HAP-1 (cell line): ENCODE measurements around the gene PBX2.

Source experiments
- DNase-seq, 2 experiments: peaks; one replicate each; pipeline ENCODE4 v3.0.0-alpha.2; 2016 to 2020; ENCODE audit warnings: low spot score in 2 of 2
- H3K27me3 ChIP-seq: fragments of 250-450 bp; sonication (Bioruptor Pico); 2 replicates; pipeline ENCODE4 v1.5.1; 2020; ENCODE audit warnings: low read depth, mild to moderate bottlenecking, moderate library complexity
- H3K36me3 ChIP-seq: fragments of 250-450 bp; sonication (Bioruptor Pico); replicated peaks from 2 replicates; pipeline ENCODE4 v1.5.1; 2020; ENCODE audit warnings: mild to moderate bottlenecking
- H3K4me1 ChIP-seq: fragments of 250-450 bp; sonication (Bioruptor Pico); 2 replicates; pipeline ENCODE4 v1.5.1; 2020; ENCODE audit warnings: mild to moderate bottlenecking
- H3K4me3 ChIP-seq: fragments of 250-450 bp; sonication (Bioruptor Pico); 2 replicates; pipeline ENCODE4 v1.5.1; 2020; ENCODE audit warnings: mild to moderate bottlenecking, moderate library complexity
- H3K9me3 ChIP-seq: fragments of 250-450 bp; sonication (Bioruptor Pico); 2 replicates; pipeline ENCODE4 v1.5.1; 2020; ENCODE audit warnings: mild to moderate bottlenecking, moderate library complexity
- in situ Hi-C: fragments of 300-500 bp; cut with MboI; formaldehyde crosslinking; loops from 3 replicates; pipeline ENCODE4 v1.14.3; 2020; ENCODE audit warnings: low sequenced_read_pairs, inconsistent platforms, mixed read lengths

PBX2 gene

DNA sequence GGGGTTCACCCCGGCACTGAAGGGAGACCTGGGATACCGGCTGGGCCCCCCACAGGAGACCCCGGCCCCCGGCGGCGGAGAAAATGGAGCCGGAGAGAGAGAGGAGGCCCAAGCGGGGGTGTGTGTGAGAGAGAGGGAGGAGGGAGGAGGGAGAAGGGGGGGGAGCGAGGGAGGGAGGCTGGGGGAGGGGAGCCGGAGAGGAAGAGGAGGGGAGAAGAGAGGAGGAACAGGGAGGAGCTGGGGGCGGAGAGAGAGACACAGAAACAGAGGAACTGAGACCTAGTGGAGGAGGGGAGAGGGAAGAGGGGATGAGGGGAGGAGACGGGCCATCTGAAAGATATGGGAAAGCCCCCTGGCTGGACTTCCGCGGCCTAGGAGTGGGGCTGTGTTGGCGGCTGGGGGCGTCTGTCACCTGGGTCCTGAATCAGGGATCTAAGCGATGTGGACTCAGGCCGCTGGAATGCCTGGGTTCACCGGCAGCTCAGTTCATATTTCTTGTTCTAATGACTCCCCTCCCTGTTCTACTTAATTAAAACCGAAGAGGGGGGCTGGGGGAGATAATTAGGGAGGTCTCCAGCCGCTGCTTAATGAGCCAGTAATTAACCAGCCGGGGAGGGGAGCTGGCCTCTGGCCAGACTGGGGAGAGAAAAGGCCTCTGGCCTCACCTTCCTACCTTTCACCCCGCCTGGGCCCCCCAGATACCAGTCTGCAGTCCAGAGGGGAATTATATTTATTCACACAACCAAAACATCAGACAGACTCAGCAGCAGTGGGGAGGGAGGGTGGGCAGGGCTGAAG, at the start of gene PBX2:
Gene PBX2 (minus strand): TSS at position 149 of the 798 bp plus-strand sequence. CDS start 287 bp downstream, outside the sequence.
- no peaks in the 10 kb centered on the region for H3K9me3 ChIP-seq
- H3K4me1 ChIP-seq = peaks cover 10% of the 10 kb centered on the region; the same call in 1 of the 2 replicates
- H3K36me3 ChIP-seq = peaks cover 27% of the 10 kb centered on the region
- peak within 1 kb of the TSS; percentile 52 for H3K4me3 ChIP-seq
- peak; percentile 92 to 96 for DNase-seq
- no peaks in the 10 kb centered on the region for H3K27me3 ChIP-seq
- in situ Hi-C loops = no loop called here

GRCh38 chr6:32239462-32239861, 49.5 kb upstream of the PBX2 start:
- Histone ChIP-seq H3K36me3 (no peaks in the 10 kb centered on the region), H3K9me3 (no peaks in the 10 kb centered on the region), H3K27me3 (no peaks in the 10 kb centered on the region), H3K4me3 (no peak overlapping the region), H3K4me1 (no peaks in the 10 kb centered on the region)
- DNase-seq = no peak
- in situ Hi-C loops = loop anchor here (25.0 kb wide), 1 partner anchor 548 kb away; no protein-coding TSS in a partner anchor

DNA sequence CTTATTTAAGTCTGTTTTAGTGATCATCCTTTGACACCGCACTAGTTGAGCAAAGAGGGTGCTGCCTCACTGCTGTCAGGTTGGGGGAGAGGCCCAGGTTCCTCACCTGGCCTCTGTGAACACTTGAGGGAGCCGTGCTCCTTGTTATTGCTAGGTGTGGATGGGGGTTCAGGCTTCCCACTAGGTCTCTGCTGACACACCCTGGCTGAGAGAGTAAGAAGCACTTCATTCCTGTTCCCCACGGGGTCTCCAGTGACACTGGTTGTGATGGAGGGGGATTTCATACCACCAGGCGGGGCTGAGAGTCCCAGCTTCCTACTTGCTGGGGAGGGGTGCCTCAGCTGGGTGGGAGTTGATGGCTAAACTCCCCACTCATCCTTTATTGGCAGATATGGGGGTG, 44.9 kb upstream of the PBX2 start:
- DNase-seq = no peak
- no peaks in the 10 kb centered on the region for H3K36me3 ChIP-seq
- in situ Hi-C loops = loop anchor here (25.0 kb wide), 1 partner anchor 552 kb away; no protein-coding TSS in a partner anchor
- H3K4me3 ChIP-seq = no peak overlapping the region
- no peaks in the 10 kb centered on the region for H3K4me1 ChIP-seq
- H3K27me3 ChIP-seq = no peaks in the 10 kb centered on the region
- no peaks in the 10 kb centered on the region for H3K9me3 ChIP-seq

DNA sequence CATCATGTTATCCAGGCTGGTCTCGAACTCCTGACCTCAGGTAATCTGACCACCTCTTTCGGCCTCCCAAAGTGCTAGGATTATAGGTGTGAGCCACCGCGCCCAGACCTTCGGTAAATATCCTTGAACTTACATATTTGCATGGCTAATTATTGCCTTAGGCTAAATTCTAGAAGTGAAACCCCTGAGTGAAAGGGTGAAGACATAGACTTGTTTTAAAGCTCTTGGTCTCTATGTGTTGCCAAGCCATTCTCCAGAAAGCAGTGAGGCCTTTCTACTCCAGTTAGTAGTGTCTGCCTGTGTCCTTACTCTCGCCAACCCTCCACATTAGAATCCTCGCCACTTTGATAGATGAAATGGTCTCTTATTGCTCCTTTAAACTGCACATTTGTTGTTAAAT, 36.4 kb upstream of the PBX2 start:
- in situ Hi-C loops = loop anchor here (25.0 kb wide), 1 partner anchor 561 kb away; no protein-coding TSS in a partner anchor

DNA sequence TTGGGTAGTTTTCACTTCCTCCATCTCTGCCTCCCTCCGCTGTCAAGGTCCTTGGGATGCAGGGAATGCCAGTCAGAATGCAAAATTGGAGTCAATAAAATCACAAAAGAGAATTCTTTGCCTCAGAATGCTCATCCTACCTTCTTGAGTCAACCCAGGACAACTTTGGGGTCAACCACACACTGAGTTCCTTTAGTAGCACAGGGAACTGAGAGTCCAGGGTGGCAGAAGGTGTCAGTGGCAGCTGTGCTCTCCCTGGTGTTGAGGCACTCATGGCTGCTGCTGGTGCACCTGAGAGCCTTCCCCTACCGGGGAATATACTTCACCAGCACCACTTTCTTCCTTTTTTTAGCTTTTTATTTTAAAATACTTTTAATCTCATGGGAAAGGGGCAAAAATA, 34.7 kb upstream of the PBX2 start:
- H3K36me3 ChIP-seq = no peaks in the 10 kb centered on the region
- H3K4me3 ChIP-seq = no peak overlapping the region
- H3K4me1 ChIP-seq = no peaks in the 10 kb centered on the region
- DNase-seq = no peak
- in situ Hi-C loops = loop anchor here (25.0 kb wide), 1 partner anchor 563 kb away; no protein-coding TSS in a partner anchor
- no peaks in the 10 kb centered on the region for H3K9me3 ChIP-seq
- H3K27me3 ChIP-seq = peaks cover 8% of the 10 kb centered on the region

More for the DNA sequence above, 36.4 kb upstream of the PBX2 start:
- Histone ChIP-seq H3K36me3 (no peaks in the 10 kb centered on the region), H3K9me3 (no peaks in the 10 kb centered on the region), H3K27me3 (peaks cover 8% of the 10 kb centered on the region), H3K4me3 (no peak overlapping the region), H3K4me1 (no peaks in the 10 kb centered on the region)
- DNase-seq = no peak

DNA sequence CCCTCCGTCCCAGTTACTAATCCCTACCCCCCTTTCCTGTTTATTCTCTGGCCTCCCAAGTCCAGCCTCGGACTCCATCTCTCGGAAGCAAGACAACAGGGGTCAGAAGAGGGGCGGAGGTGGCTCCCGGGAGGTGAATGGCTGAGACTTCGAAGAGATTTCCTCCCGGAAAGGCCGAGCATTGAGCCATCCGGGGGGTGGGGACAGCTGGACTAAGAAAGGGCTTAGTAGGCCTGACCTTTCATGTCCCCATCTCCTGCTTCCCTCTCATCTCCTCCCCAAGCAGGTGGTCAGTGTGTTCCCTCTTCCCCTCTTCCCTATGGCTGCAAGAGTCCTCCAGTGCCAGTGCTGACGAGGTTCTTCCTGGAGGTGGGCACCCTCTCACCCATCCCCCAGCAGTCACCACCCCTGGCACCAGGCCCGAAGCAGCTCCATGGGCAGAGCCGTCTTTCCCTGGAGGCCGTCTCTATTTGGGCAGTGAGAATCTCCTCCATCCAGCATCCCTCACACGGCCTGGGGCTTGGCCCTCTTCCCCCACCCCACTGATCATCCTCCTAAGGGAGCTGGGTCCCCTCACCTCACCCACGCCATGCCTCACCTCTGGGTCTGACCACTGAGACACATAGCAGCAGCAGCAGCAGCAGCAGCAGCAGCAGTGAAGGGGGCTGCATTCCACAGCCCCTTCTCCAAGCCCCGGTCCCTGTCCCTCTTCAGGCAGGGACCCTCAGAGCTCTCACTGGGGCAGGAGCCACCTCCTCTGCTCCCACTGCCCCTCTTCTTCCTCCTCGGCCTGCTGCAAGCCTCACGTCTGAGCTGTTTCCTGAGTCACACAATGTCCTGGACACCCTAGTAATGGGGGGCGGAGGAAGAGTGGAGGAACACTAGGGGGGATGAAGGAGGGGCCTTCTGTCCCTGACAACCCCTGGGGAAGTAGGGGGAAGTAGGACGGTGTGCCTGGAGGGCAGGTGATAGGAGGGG, 33.5 kb upstream of the PBX2 start, which contains the start of gene NOTCH4:
Gene NOTCH4 (minus strand): TSS at position 810 of the 978 bp plus-strand sequence. CDS start 139 bp downstream, at position 671.
- Histone ChIP-seq H3K27me3 (peaks cover 8% of the 10 kb centered on the region), H3K4me3 (no peak within 1 kb of the TSS), H3K9me3 (no peaks in the 10 kb centered on the region), H3K4me1 (no peaks in the 10 kb centered on the region), H3K36me3 (no peaks in the 10 kb centered on the region)
- DNase-seq = no peak
- in situ Hi-C loops = no loop called here

- no peak overlapping the region for H3K4me3 ChIP-seq
- H3K27me3 ChIP-seq = peaks cover 8% of the 10 kb centered on the region
- DNase-seq = no peak
- no peaks in the 10 kb centered on the region for H3K36me3 ChIP-seq
- no peaks in the 10 kb centered on the region for H3K4me1 ChIP-seq
- in situ Hi-C loops = no loop called here
- H3K9me3 ChIP-seq = no peaks in the 10 kb centered on the region
These were observed 32.6 kb upstream of the PBX2 start for GRCh38 chr6:32222333-32223230.

DNA sequence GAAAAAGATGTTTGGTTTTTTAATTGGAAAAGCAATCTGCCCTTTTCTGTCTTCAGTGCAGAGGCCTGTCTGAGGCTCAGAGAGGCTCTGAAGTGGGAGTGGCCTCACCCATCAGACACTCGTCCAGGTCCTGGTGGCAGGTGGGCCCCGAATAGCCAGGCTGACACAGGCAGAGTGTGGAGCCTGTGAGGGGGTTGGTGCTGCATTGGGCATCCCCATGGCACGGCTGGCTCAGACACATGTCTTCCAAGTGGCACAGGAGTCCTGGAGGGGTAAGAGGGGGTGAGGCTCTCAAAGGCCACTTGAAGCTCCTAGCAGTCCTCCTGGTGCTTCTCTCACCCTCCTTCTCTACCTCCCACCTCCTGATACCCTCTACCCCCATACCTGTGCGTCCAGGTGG, 30.0 kb upstream of the PBX2 start:
- in situ Hi-C loops = no loop called here
- no peak overlapping the region for H3K4me3 ChIP-seq
- DNase-seq = no peak

GRCh38 chr6:32218167-32218566, 28.2 kb upstream of the PBX2 start:
- Histone ChIP-seq H3K36me3 (no peaks in the 10 kb centered on the region), H3K4me1 (no peaks in the 10 kb centered on the region), H3K9me3 (no peaks in the 10 kb centered on the region), H3K27me3 (peaks cover 8% of the 10 kb centered on the region), H3K4me3 (no peak overlapping the region)
- in situ Hi-C loops = no loop called here
- DNase-seq = no peak

More for the DNA sequence above, 30.0 kb upstream of the PBX2 start:
- Histone ChIP-seq H3K4me1 (no peaks in the 10 kb centered on the region), H3K9me3 (no peaks in the 10 kb centered on the region), H3K27me3 (peaks cover 8% of the 10 kb centered on the region), H3K36me3 (no peaks in the 10 kb centered on the region)

GRCh38 chr6:32216998-32217397, 27.0 kb upstream of the PBX2 start:
- Histone ChIP-seq H3K27me3 (peaks cover 5% of the 10 kb centered on the region), H3K36me3 (no peaks in the 10 kb centered on the region), H3K9me3 (no peaks in the 10 kb centered on the region), H3K4me3 (no peak overlapping the region), H3K4me1 (no peaks in the 10 kb centered on the region)
- no peak for DNase-seq
- in situ Hi-C loops = no loop called here

- in situ Hi-C loops = no loop called here
- DNase-seq = no peak
- Histone ChIP-seq H3K4me3 (no peak overlapping the region), H3K4me1 (no peaks in the 10 kb centered on the region), H3K9me3 (no peaks in the 10 kb centered on the region), H3K27me3 (no peaks in the 10 kb centered on the region), H3K36me3 (no peaks in the 10 kb centered on the region)
These were observed 26.3 kb upstream of the PBX2 start for GRCh38 chr6:32216285-32216684.

GRCh38 chr6:32215617-32216016, 25.6 kb upstream of the PBX2 start:
- no peaks in the 10 kb centered on the region for H3K36me3 ChIP-seq
- H3K27me3 ChIP-seq = no peaks in the 10 kb centered on the region
- DNase-seq = no peak
- no peaks in the 10 kb centered on the region for H3K9me3 ChIP-seq
- in situ Hi-C loops = no loop called here
- no peaks in the 10 kb centered on the region for H3K4me1 ChIP-seq
- no peak overlapping the region for H3K4me3 ChIP-seq

- in situ Hi-C loops = no loop called here
- no peak for DNase-seq
These were observed 24.1 kb upstream of the PBX2 start for GRCh38 chr6:32214126-32214525.

More at GRCh38 chr6:32214126-32214525, 24.1 kb upstream of the PBX2 start:
- no peaks in the 10 kb centered on the region for H3K27me3 ChIP-seq
- no peak overlapping the region for H3K4me3 ChIP-seq
- no peaks in the 10 kb centered on the region for H3K4me1 ChIP-seq
- H3K9me3 ChIP-seq = no peaks in the 10 kb centered on the region
- H3K36me3 ChIP-seq = no peaks in the 10 kb centered on the region
